GM12892 (cell line): Measurements from ENCODE around the gene ABHD17B.

Source experiments
- POLR2A ChIP-seq: IDR thresholded peaks from 2 replicates; pipeline ENCODE4 v1.6.1; 2011; ENCODE audit warnings: low read depth, low read length, control low read depth
- TAF1 ChIP-seq: IDR thresholded peaks from 2 replicates; pipeline ENCODE4 v1.6.1; 2011; ENCODE audit warnings: low read depth, mild to moderate bottlenecking, control low read depth, low read length, borderline replicate concordance

- no peak for TF ChIP-seq POLR2A
- no peak for TF ChIP-seq TAF1
Observed at GRCh38 chr9:71896761-71897160, 14.2 kb downstream of the ABHD17B start.
